NT2/D1 (cell line): ENCODE data around the gene ATN1.
A peak's percentile ranks its signal among the peaks of the same experiment; 100 is the strongest.

Source experiments
- DNase-seq: peaks from one replicate; pipeline ENCODE4 v3.0.0-alpha.2; 2011; ENCODE audit warnings: low read depth, low spot score
- H3K27me3 ChIP-seq: 2 replicates; pipeline ENCODE4 v1.6.0; 2011; ENCODE audit warnings: mild to moderate bottlenecking; ENCODE audit not compliant: insufficient read length, insufficient read depth
- H3K36me3 ChIP-seq: 2 replicates; pipeline ENCODE4 v1.6.1; 2011; ENCODE audit warnings: mild to moderate bottlenecking, low read length, mixed read lengths; ENCODE audit not compliant: insufficient read depth, insufficient read length
- H3K4me1 ChIP-seq: 2 replicates; pipeline ENCODE4 v1.5.1; 2011; ENCODE audit not compliant: insufficient read depth, insufficient read length
- H3K4me3 ChIP-seq: 2 replicates; pipeline ENCODE4 v1.5.1; 2011; ENCODE audit warnings: low read depth; ENCODE audit not compliant: insufficient read length
- H3K9ac ChIP-seq: 2 replicates; pipeline ENCODE4 v1.6.0; 2011; ENCODE audit warnings: low read depth; ENCODE audit not compliant: insufficient read length
- H3K9me3 ChIP-seq: 2 replicates; pipeline ENCODE4 v1.5.1; 2011; ENCODE audit warnings: mild to moderate bottlenecking, low read length; ENCODE audit not compliant: insufficient read depth
- SUZ12 ChIP-seq: IDR thresholded peaks from 2 replicates; pipeline ENCODE4 v1.6.1; 2011; ENCODE audit not compliant: insufficient read length, insufficient read depth; ENCODE audit errors: extremely low read depth
- YY1 ChIP-seq: IDR thresholded peaks from 2 replicates; pipeline ENCODE4 v1.6.1; 2011; ENCODE audit not compliant: insufficient read length, insufficient read depth
- ZNF274 ChIP-seq: IDR thresholded peaks from 2 replicates; pipeline ENCODE4 v1.6.1; 2011; ENCODE audit warnings: mild to moderate bottlenecking, low read depth, low read length

ATN1 gene

GRCh38 chr12:6914947-6915788, 12.6 kb upstream of the ATN1 start:
- peaks cover 36% of the 10 kb centered on the region for H3K36me3 ChIP-seq
- peak overlapping the region; percentile 79 for H3K4me3 ChIP-seq
- peak overlapping the region; percentile 92 for H3K9ac ChIP-seq
- peaks cover 28% of the 10 kb centered on the region for H3K4me1 ChIP-seq
- no peaks in the 10 kb centered on the region for H3K9me3 ChIP-seq
- H3K27me3 ChIP-seq, result peaks cover 9% of the 10 kb centered on the region
- no peak for TF ChIP-seq YY1
- TF ChIP-seq SUZ12, result no peak
- TF ChIP-seq ZNF274, result no peak
- DNase-seq, result no peak

- Histone ChIP-seq H3K36me3 (peaks cover 39% of the 10 kb centered on the region), H3K4me3 (peak overlapping the region; percentile 79), H3K9ac (peak overlapping the region; percentile 83), H3K9me3 (no peaks in the 10 kb centered on the region), H3K27me3 (peaks cover 9% of the 10 kb centered on the region), H3K4me1 (peaks cover 28% of the 10 kb centered on the region)
- no peak for TF ChIP-seq YY1
- no peak for TF ChIP-seq SUZ12
- no peak for TF ChIP-seq ZNF274
- no peak for DNase-seq
These were observed 11.9 kb upstream of the ATN1 start for GRCh38 chr12:6915789-6916285.

GRCh38 chr12:6916426-6917200, 11.1 kb upstream of the ATN1 start:
- DNase-seq, result no peak
- peak overlapping the region; percentile 83 for H3K9ac ChIP-seq
- peaks cover 9% of the 10 kb centered on the region for H3K27me3 ChIP-seq
- H3K4me1 ChIP-seq, result peaks cover 28% of the 10 kb centered on the region
- H3K36me3 ChIP-seq, result peaks cover 47% of the 10 kb centered on the region
- peak overlapping the region; percentile 79 for H3K4me3 ChIP-seq
- no peaks in the 10 kb centered on the region for H3K9me3 ChIP-seq
- no peak for TF ChIP-seq SUZ12
- no peak for TF ChIP-seq YY1
- no peak for TF ChIP-seq ZNF274

GRCh38 chr12:6917491-6918231, 10.1 kb upstream of the ATN1 start:
- H3K4me3 ChIP-seq, result no peak overlapping the region
- H3K36me3 ChIP-seq, result peaks cover 58% of the 10 kb centered on the region
- H3K27me3 ChIP-seq, result peaks cover 9% of the 10 kb centered on the region
- H3K4me1 ChIP-seq, result peaks cover 29% of the 10 kb centered on the region
- no peaks in the 10 kb centered on the region for H3K9me3 ChIP-seq
- TF ChIP-seq YY1 (no peak), ZNF274 (no peak), SUZ12 (no peak)
- DNase-seq, result no peak
- no peak overlapping the region for H3K9ac ChIP-seq

GRCh38 chr12:6919588-6919987, 8.2 kb upstream of the ATN1 start:
- no peak for DNase-seq
- TF ChIP-seq SUZ12 (no peak), YY1 (no peak), ZNF274 (no peak)
- Histone ChIP-seq H3K36me3 (peaks cover 73% of the 10 kb centered on the region), H3K27me3 (peaks cover 8% of the 10 kb centered on the region), H3K9ac (no peak overlapping the region), H3K9me3 (no peaks in the 10 kb centered on the region), H3K4me1 (peaks cover 23% of the 10 kb centered on the region), H3K4me3 (no peak overlapping the region)

GRCh38 chr12:6921539-6921938, 6.2 kb upstream of the ATN1 start:
- Histone ChIP-seq H3K4me3 (no peak overlapping the region), H3K9ac (no peak overlapping the region), H3K27me3 (no peaks in the 10 kb centered on the region), H3K9me3 (no peaks in the 10 kb centered on the region), H3K4me1 (peaks cover 23% of the 10 kb centered on the region), H3K36me3 (peaks cover 65% of the 10 kb centered on the region)
- TF ChIP-seq ZNF274 (no peak), SUZ12 (no peak), YY1 (no peak)
- DNase-seq, result no peak
